HG03039 (cell line): ENCODE measurements around the gene SQSTM1.
A peak's percentile ranks its signal among the peaks of the same experiment; 100 is the strongest.
"Not testable (repeated sequence)": the region's sequence is repeated elsewhere in the genome, so short reads cannot be mapped to it uniquely, and the experiment has no call there.

Source experiments
- ATAC-seq: cut with Tn5 transposase; IDR thresholded peaks from one replicate; pipeline ENCODE4 v1.9.1; 2021; ENCODE audit warnings: mild to moderate bottlenecking, moderate library complexity; ENCODE audit not compliant: unreplicated experiment

Gene SQSTM1

DNA sequence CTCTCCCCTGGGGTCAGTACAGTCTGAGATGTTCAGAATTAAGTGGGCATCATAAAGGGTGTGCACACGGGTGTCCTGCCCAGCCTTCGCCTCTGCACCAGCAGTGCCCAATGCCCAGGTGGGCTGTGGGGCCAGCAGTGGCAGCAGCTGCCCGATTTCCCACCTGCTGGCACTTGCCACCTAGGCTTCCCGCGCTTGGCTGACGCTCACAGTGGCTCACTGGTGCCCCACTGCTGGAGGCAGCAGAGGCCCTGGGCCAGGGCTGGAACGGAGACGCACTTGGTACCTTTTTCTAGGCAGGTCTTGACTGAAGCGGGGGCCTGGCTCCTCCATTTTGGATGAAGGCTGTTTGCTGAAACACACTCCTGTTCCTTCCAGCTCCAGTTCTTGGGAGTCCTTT, 20.9 kb downstream of the SQSTM1 start:
- no peak for ATAC-seq

GRCh38 chr5:179852993-179853547, 32.4 kb downstream of the SQSTM1 start:
- no peak for ATAC-seq

DNA sequence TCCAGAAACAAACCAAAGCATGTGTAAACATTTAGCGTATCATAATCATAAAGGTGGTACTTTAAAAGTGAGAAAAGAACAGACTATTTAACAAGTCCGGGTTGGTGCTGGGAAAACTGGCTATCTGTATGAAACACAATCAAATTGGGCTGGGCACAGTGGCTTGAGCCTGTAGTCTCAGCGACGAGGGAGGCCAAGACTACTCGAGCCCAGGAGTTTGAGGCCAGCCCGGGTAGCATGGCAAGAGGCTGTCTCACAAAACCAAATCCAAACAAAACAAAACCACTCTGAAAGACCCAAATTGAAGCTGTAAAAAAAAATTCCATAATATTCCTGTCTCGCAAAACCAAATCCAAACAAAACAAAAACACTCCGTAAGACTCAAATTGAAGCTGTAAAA, 33.7 kb downstream of the SQSTM1 start:
- no peak for ATAC-seq

GRCh38 chr5:179858241-179858585, 37.5 kb downstream of the SQSTM1 start:
- ATAC-seq: peak; percentile 29

DNA sequence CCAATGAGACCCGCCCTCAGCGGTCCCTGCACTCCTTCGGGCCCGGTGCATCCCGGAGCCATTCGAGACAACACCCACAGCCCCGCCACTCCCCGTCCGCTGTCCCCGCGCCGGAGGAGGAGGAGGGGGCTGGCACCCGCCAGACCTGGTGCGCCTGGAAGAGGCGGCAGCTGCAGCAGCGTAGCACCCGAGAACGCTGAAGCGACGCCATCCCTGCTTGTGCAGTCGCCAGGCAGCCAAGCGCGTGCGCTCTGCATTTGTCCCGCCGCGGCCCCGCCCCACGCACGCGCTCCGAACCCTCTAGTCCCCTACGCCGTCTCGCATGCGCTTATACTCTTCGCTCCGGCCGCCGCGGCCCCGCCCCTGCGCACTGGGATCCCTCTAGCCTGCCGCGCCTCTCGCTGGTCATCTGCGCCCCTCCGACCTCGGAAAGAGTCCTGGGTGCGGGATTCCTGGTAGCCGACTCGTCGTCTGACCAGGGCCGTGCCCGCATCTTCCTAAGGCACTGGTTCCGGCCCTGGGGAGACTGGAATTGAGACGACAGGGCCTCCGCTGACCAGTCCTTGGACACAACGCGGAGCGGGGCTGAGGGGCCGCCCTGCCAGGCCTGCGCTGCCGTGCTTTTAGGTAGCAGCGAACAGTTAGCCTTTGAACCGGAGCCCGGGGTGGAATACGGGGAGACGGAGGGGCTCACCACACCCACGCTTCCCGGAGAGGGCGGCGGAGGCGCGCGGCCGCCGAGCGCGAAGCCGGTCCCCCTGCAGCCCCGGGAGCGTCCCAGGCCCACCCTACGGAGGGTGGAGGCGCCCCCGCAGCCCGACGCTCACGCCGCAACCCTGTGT, 38.1 kb downstream of the SQSTM1 start, which contains the start of gene MRNIP:
TSS of gene MRNIP (minus strand) at position 232 of the 842 bp plus-strand sequence. CDS start at position 211, 21 bp downstream.
- ATAC-seq: peak; percentile 97

- ATAC-seq: no peak
Observed at GRCh38 chr5:179860301-179860700, 39.6 kb downstream of the SQSTM1 start.

DNA sequence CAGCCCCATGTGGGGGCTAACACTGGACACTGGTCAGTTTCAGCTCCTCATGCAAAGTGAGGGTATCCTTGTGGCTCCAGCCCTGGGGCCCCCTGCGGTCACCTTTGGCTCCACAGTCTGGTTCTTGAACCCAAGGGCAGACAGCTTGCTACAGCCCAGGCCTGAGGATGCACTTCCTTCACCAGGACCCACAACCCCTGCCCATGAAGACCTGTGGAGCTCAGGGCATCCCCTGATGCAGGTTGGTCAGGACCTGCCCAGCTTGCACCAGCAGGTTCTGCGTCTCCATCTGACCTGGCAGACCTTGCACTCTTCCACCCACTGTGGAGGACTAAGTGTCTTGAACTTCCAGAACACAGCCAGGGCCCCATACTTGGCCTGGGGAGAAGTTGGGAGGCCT, 41.6 kb downstream of the SQSTM1 start:
- ATAC-seq: no peak

DNA sequence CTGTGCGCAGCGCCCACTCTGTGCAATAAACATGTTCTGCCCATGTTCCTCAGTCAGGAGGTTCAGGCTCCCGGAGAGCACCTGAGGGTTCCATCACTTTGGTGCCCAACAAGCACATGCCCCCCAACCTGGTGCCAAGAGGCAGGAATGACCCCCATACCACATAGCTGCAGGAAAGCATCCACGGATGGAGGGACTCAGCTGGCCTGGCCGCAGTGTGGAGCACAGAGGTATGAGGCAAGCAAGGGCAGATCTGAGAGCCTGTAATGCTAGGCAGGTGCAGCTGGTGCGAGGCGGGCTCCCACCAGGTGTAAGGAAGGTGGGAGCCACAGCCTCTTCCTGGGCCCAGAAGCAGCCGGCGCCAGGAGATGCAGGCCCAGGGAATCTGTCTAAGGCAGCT, 42.2 kb downstream of the SQSTM1 start:
- ATAC-seq: no peak

DNA sequence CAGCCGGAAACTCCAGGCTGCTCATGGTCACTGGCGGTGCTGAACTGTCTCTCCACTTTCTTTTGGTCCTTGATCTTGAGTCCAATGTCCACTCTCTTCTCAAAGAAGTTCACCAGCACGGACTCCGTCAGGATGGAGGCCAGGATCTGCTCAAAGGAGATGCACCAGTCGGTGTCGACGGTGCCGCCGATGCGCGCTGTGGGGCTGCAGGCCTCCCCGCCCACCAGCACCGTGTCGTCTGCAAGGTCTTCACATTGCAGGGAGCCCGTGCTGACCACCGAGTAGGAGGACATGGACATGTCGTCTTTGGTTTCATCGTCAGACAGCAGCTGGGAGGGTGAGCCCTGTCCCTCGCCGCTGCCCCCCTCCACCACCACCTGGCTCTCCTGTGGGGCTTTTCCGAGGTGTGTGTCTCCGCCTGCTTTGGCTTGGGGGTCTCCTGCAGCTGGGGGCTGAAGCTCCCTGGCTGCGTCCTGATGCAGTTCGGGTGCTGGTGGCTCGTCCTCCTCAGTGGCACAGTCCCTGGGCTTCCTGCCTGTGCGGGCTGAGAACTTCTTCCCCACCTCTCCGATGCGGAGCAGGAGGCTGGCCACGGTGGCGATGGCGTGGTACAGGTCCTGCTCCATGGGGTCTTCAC, 42.9 kb downstream of the SQSTM1 start:
- no peak for ATAC-seq

- no peak for ATAC-seq
Observed at GRCh38 chr5:179864686-179865085, 44.0 kb downstream of the SQSTM1 start.

DNA sequence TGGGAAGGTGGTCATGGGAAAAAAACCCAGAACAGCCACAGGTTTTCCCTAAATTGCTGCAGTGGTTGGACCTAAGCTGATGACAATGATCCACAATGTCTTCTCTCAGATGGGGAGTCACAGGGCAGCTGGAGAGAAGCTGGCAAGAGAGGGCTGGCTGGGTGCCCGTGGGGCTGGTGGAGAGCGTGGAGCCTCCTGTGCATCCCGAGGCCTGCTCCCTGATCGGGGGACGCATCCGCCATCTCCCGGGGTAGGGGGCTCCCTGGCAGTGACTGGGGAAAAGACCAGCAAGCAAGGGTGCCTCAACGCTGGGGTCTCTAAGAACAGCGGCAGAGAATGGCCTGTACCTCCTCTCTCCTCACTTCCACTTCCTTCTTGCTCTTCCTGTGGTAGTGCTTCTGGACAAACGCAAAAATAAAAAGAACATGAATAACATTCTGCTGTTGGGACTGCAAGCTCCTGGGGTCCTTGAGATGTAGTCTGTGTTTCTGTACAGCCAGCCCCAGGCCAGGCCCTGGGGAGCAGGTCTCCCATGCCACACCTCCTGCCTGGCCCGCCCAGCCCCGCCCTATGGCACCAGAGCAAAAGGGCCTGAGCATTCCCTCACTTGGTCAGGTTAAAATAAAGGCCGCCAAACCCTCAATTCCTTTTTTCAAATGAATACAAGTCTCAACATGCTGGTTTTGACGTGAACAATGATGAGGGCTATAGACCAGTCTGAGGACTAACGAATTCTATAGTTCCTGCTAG, 45.0 kb downstream of the SQSTM1 start:
- ATAC-seq: no peak

DNA sequence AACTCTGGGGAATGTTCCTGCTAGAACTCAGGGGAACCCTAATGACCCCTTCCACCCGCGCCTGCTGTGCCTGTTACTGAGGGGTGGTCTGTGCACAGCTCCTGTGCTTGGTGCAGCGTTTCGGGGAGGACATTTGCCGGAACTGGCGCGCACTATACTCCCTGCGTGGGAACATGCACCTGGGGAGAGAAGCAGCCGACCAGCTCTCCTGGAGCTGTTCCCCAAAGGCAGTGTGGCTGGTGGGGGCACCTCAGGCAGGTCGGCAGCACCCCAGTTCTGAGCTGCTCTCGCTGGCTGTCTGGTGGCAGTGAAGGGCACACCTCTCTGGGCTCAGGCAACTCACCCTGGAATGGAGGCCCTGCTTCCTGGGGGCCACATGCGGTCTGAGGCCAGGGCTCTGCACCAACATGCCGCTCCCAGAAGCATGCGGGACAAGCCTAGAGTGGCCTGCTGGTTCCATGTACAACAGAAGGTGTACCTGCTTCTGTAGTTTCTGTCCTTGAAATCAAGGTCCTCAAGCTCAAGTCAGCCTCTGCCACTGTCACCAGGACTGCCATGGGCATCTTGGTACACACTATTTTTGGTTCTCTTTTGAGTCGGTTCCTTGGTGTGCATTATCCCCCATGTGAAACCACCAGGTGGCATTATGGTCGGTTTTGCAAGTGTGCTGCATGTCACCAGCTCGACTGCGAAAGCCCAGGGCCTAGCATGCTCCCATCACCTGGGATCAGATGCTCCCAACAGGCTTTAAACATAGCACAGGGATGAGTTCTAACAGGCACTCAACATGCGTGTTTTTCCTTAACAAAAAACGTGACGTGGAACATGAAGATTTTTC, 45.8 kb downstream of the SQSTM1 start:
- ATAC-seq: no peak

- no peak for ATAC-seq
Observed at GRCh38 chr5:179867079-179867465, 46.4 kb downstream of the SQSTM1 start.

- ATAC-seq: no peak
Observed at GRCh38 chr5:179867476-179867875, 46.8 kb downstream of the SQSTM1 start.

- ATAC-seq: no peak
Observed at GRCh38 chr5:179868541-179868940, 47.8 kb downstream of the SQSTM1 start.

DNA sequence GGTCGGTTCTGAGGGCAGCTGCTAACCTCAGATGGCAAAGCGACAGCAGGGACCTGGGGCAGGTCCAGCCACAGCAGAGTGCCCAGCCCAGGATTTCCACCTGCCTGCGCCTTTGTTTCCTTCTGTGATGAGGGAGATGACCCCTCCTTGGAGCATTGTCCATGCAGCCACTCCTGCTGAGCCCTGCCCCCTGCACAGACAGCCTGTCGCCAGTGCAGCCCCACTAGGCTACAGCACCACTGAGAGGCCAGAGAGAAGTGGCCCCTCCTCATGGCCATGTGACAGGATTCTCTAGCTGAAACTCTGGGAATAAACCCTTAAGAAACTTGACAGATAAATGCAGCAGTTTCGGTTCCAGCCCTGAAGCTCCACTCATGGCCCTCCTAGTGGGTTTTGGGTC, 48.4 kb downstream of the SQSTM1 start:
- ATAC-seq: no peak

- ATAC-seq: no peak
Observed at GRCh38 chr5:179869641-179870402, 49.1 kb downstream of the SQSTM1 start.

- ATAC-seq: no peak
Observed at GRCh38 chr5:179870403-179870903, 49.7 kb downstream of the SQSTM1 start.

- no peak for ATAC-seq
Observed at GRCh38 chr5:179870952-179871351, 50.2 kb downstream of the SQSTM1 start.

DNA sequence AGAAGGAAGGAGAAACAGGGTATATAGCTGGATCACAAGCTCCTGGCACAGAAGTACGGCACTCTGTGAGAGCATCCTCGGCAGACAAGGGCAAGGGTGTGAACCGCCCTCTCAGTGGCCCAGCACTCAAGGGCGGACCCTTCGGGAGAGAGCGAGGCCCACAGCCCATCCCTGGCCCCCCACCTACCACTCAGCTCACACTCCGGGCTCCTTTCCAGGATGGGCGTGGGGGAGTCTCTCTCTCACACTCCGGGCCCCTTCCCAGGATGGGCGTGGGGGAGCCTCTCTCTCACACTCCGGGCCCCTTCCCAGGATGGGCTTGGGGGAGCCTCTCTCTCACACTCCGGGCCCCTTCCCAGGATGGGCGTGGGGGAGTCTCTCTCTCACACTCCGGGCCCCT, 50.8 kb downstream of the SQSTM1 start:
- ATAC-seq: not testable (repeated sequence)
